KMS-11 (cell line): ENCODE measurements around the gene NEXN.

Source experiments
- H2AFZ ChIP-seq: fragments of 200-600 bp; sonication (generic); 2 replicates; pipeline ENCODE4 v1.6.1; 2016; ENCODE audit warnings: antibody characterized with exemption, mixed run types, low read depth
- H3K27ac ChIP-seq: fragments of 200-600 bp; sonication (generic); 2 replicates; pipeline ENCODE4 v1.6.1; 2016; ENCODE audit warnings: mild to moderate bottlenecking, mixed run types
- H3K27me3 ChIP-seq: fragments of 200-600 bp; sonication (generic); 2 replicates; pipeline ENCODE4 v1.6.1; 2017; ENCODE audit warnings: mild to moderate bottlenecking, low read depth, mixed run types, moderate library complexity; ENCODE audit not compliant: insufficient read depth
- H3K36me3 ChIP-seq: fragments of 200-600 bp; sonication (generic); 2 replicates; pipeline ENCODE4 v1.6.1; 2017; ENCODE audit warnings: mild to moderate bottlenecking, mixed run types; ENCODE audit not compliant: insufficient read depth
- H3K4me1 ChIP-seq: fragments of 200-600 bp; sonication (generic); 2 replicates; pipeline ENCODE4 v1.6.1; 2016; ENCODE audit warnings: mild to moderate bottlenecking, low read depth, mixed run types; ENCODE audit not compliant: poor library complexity, severe bottlenecking
- H3K4me2 ChIP-seq: fragments of 200-600 bp; sonication (generic); 2 replicates; pipeline ENCODE4 v1.7.0; 2016; ENCODE audit warnings: mild to moderate bottlenecking, mixed run types
- H3K4me3 ChIP-seq: fragments of 200-600 bp; sonication (generic); IDR thresholded peaks from 2 replicates; pipeline ENCODE4 v1.6.1; 2017; ENCODE audit warnings: low read depth, low read length, mixed read lengths; ENCODE audit not compliant: insufficient read depth
- H3K79me2 ChIP-seq: fragments of 200-600 bp; sonication (generic); 2 replicates; pipeline ENCODE4 v1.6.1; 2016; ENCODE audit warnings: low read depth, mixed run types; ENCODE audit not compliant: insufficient read depth
- H3K9ac ChIP-seq: fragments of 200-600 bp; sonication (generic); 2 replicates; pipeline ENCODE4 v1.6.1; 2016; ENCODE audit warnings: mild to moderate bottlenecking, mixed run types
- H4K20me1 ChIP-seq: fragments of 200-600 bp; sonication (generic); 2 replicates; pipeline ENCODE4 v1.6.1; 2016; ENCODE audit warnings: mild to moderate bottlenecking, mixed run types; ENCODE audit not compliant: insufficient read depth
- CTCF ChIP-seq: fragments of 200-600 bp; sonication (generic); conservative IDR thresholded peaks from 2 replicates; pipeline ENCODE4 v1.6.1; 2017; ENCODE audit warnings: low read depth, mild to moderate bottlenecking, antibody characterized with exemption, low read length, moderate library complexity, mixed read lengths

The NEXN gene

DNA sequence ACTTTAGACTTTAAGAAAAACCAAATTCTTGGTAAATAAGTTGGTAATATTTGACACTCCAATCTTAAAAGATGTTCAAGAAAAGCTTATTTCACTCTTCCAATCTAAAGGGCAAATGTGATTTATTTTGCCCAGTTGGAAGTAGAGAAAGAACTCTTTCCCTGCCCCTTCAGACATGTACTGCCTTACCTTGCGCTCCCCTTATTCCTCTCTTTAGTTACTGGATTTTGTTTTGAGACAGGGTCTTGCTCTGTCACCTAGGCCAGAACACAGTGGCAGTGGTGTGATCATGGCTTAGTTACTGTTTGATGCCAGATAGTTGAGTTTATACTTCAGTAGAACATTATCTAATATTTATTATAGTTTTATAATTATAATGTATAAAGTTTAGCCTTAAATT lies 62.9 kb downstream of the NEXN start:
- peaks cover 49% of the 10 kb centered on the region for H3K4me1 ChIP-seq
- H3K79me2 ChIP-seq: no peaks in the 10 kb centered on the region; the same call in 1 of the 2 replicates

GRCh38 chr1:77953907-77954306 lies 65.5 kb downstream of the NEXN start:
- no peaks in the 10 kb centered on the region for H4K20me1 ChIP-seq
- no peak overlapping the region for H3K9ac ChIP-seq
- no peaks in the 10 kb centered on the region; the same call in 1 of the 2 replicates for H3K79me2 ChIP-seq
- peaks cover 46% of the 10 kb centered on the region for H3K4me1 ChIP-seq
- no peak overlapping the region for H3K4me2 ChIP-seq
- TF ChIP-seq CTCF: no peak
- no peak overlapping the region for H3K4me3 ChIP-seq
- H2AFZ ChIP-seq: no peak overlapping the region
- 0 out of 2 replicates have a peak, but pooled peaks cover under 1% of the 10 kb centered on the region for H3K36me3 ChIP-seq
- no peaks in the 10 kb centered on the region for H3K27me3 ChIP-seq
- no peak overlapping the region for H3K27ac ChIP-seq

More for the DNA sequence above, 62.9 kb downstream of the NEXN start:
- no peak overlapping the region for H3K9ac ChIP-seq
- no peak for TF ChIP-seq CTCF
- H3K36me3 ChIP-seq: peaks cover 4% of the 10 kb centered on the region; the same call in 1 of the 2 replicates
- H2AFZ ChIP-seq: no peak overlapping the region
- peak overlapping the region; percentile 33; the same call in 1 of the 2 replicates for H3K4me2 ChIP-seq
- H4K20me1 ChIP-seq: no peaks in the 10 kb centered on the region
- H3K4me3 ChIP-seq: no peak overlapping the region
- no peaks in the 10 kb centered on the region for H3K27me3 ChIP-seq
- H3K27ac ChIP-seq: peak overlapping the region; percentile 38; the same call in 1 of the 2 replicates

GRCh38 chr1:77954521-77954920 lies 66.1 kb downstream of the NEXN start:
- 0 out of 2 replicates have a peak, but pooled peaks cover 4% of the 10 kb centered on the region for H3K36me3 ChIP-seq
- no peak overlapping the region for H3K4me2 ChIP-seq
- no peak overlapping the region for H2AFZ ChIP-seq
- H3K9ac ChIP-seq: no peak overlapping the region
- no peak overlapping the region for H3K27ac ChIP-seq
- H3K27me3 ChIP-seq: no peaks in the 10 kb centered on the region
- no peak for TF ChIP-seq CTCF
- no peaks in the 10 kb centered on the region for H4K20me1 ChIP-seq
- H3K4me3 ChIP-seq: no peak overlapping the region
- H3K4me1 ChIP-seq: peaks cover 40% of the 10 kb centered on the region
- H3K79me2 ChIP-seq: no peaks in the 10 kb centered on the region; the same call in 1 of the 2 replicates

GRCh38 chr1:77955709-77956108 lies 67.3 kb downstream of the NEXN start:
- H4K20me1 ChIP-seq: no peaks in the 10 kb centered on the region
- H3K36me3 ChIP-seq: 0 out of 2 replicates have a peak, but pooled peaks cover 5% of the 10 kb centered on the region
- no peaks in the 10 kb centered on the region for H3K27me3 ChIP-seq
- H3K4me3 ChIP-seq: no peak overlapping the region
- TF ChIP-seq CTCF: no peak
- H3K9ac ChIP-seq: no peak overlapping the region
- peaks cover 28% of the 10 kb centered on the region for H3K4me1 ChIP-seq
- no peak overlapping the region for H3K27ac ChIP-seq
- no peak overlapping the region for H2AFZ ChIP-seq
- peaks cover under 1% of the 10 kb centered on the region; the same call in 1 of the 2 replicates for H3K79me2 ChIP-seq
- no peak overlapping the region for H3K4me2 ChIP-seq
